GM18502 (cell line): ENCODE results near the gene SARDH.

Experiments
- ATAC-seq: cut with Tn5 transposase; IDR thresholded peaks from one replicate; pipeline ENCODE4 v1.9.1; 2021; ENCODE audit warnings: mild to moderate bottlenecking; ENCODE audit not compliant: unreplicated experiment, poor library complexity

The SARDH gene

DNA sequence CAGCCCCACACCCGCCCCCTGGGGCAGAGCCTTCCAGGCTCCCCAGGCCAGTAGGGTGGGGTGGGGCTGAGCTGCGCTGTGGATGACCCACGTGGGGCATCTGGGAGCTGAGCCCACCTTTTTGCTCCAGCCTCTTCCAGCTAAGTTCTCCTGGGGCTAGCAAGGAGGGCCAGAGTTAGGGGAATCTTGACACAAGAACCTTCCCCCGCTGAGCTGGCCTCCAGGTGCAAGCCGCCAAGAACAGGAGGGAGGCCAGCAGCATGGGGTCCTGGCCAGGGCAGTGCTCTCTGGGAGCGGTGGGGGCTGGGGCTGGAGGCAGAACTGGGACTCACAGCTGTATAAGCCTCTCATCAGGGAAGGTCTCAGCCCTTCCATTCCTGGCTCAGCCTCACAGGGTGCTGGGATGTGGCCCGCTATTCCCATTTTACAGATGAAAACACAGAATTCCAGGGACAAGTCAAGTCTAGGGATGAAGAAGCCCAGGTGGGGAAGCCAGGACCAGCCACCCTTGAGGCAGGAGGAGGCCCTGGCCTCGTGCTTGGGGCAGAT lies 21.5 kb downstream of the SARDH start:
- no peak for ATAC-seq

DNA sequence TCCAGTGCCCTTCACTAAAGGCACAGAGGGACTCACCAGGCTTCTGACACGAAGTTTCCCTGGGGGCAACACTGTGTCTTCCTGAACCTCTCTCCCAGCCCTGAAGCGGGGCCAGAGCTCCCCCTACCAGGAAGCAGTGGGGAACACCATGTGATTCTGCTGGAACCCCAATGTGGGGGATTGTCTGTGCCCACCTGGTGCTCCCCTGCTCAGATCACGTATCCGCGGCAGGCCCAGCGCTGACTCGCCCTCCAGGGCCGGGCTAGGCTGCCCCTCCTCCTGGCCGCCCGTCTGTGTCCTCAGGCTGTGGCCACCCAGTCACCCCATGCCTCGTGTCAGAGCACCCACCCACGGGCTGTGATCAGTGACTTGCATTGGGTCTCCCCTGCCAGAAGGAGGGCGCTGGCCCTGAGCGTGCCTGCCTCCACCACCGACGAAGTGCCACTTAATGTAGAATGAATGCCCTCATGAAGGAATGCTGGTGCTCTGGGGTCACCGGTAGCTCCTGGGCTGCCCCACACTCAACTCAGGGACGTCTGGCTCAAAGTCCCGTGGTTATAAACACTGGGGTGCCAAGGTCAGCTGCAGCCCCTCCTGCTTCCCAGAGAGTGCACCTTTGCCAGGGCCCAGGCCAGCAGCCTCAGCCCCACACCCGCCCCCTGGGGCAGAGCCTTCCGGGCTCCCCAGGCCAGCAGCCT lies 22.1 kb downstream of the SARDH start:
- no peak for ATAC-seq

DNA sequence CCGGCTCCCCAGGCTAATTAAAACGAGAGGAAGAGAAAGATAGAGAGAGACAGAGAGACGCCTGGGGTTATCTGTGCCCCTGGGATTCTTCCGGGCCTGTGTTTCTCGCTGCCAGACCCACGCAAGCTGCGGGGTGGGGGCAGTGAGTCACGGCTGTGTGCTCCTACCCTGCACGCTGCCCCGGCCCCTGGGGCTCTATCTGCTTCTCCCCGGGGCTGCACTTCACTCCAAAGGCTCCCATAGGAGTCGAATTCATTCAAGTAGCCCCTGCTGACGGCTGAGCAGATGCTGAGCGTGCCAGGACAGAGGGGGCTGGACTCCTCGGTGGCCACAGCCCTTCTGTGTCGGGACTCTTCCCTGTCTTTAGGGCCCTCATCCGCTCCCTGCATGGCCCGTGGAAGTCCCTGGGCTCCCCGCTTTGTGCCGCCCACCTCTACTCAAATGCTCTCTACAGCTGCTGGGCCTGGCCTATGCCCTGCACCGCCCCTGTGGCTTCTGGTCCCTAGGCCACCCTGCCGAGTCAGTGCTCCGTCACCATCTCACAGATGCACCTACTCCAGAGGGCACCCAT lies 22.8 kb downstream of the SARDH start:
- no peak for ATAC-seq

DNA sequence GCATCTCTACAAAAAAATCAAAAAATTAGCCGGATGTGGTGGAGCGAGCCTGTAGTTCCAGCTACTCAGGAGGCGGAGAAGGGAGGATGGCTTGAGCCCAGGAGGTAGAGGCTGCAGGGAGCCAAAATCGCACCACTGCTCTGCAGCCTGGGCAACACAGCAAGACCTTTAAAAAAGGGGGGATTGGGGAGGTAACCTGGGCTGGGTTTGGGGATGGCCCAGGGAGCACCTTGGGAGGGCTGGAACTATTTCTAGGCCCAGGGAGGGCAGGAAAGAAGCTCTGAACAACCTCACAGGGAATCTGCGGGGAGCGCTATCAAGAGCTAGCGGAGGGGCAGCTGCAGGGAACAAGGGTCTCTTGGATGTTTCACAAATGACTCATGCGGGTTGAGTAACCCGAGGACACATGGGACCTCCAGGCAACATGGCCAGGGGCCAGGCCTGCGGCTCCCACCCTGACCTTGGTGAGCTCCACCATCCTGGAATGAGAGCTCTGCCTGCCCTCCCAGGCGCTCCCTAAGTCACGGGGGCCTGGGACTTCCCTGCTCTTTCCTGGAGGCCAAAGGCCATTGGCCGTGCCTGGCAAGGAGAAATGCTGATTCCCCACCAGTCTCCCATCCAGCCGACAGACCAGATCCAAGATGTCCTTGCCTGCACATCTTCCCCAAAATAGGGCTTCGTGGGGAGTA lies 23.4 kb downstream of the SARDH start:
- no peak for ATAC-seq

DNA sequence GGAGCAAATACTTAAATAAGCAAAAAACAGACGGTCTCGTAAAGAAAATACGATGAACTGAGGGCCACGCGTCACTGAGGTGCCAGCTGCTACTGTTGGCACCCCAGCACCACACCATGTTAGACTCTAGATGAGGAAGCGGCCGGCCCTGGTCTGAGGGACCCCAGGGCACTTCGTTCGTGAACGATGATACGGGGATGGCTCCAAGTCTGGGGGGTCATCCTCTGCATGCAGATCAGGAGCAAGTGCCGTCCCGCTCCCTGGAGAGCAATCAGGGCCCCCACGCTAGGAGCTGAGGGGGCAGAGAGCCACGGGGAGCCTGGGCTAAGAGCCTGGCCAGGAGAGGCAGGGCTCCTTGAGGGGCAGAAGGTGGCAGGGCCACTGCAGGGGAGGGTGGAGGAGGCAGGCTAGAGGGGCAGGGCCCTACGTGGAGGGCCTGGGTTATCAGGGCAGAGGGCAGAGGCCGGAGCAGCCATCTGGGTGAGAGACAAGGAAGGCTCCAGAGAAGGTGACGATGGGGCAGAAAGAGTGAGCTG lies 24.1 kb downstream of the SARDH start:
- no peak for ATAC-seq

DNA sequence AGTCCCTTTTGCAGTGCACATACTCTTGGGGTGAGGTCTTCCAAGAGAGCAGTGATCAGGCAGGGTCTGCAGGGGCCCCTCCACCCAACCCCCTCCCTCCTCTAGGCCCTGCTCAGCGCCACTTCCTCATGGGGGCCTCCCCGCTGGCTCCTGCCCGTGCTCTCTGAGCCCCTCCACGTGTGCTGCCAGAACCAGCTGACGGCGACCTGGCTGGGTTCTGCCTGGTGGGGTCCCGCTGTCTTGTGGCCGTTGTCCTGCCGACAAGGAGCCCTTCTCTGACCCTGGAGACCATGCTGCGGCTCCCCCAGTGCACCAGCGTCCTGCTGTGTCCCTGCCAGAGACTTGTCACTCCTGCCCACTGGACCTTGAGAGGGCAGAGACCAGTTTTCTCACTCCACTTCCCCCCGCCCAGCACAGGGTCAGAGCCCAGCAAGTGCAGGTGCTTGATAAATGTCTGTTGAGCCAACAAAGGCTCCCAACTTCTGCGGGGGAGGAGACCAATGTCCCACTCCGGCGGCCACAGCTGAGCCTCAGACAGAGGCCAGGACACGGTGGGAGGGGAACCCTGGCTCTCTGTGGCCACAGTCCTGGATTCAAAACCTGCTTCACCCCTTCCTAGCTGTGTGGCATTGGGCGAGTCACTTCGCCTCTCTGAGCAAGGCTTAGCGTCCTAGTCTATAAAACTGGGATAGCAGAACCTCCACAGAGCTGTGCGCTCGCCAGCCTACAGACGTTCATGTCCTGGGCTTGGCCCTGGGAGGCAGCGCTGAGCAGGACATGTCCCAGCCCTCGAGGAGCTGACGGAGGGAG lies 24.8 kb downstream of the SARDH start:
- ATAC-seq = no peak

DNA sequence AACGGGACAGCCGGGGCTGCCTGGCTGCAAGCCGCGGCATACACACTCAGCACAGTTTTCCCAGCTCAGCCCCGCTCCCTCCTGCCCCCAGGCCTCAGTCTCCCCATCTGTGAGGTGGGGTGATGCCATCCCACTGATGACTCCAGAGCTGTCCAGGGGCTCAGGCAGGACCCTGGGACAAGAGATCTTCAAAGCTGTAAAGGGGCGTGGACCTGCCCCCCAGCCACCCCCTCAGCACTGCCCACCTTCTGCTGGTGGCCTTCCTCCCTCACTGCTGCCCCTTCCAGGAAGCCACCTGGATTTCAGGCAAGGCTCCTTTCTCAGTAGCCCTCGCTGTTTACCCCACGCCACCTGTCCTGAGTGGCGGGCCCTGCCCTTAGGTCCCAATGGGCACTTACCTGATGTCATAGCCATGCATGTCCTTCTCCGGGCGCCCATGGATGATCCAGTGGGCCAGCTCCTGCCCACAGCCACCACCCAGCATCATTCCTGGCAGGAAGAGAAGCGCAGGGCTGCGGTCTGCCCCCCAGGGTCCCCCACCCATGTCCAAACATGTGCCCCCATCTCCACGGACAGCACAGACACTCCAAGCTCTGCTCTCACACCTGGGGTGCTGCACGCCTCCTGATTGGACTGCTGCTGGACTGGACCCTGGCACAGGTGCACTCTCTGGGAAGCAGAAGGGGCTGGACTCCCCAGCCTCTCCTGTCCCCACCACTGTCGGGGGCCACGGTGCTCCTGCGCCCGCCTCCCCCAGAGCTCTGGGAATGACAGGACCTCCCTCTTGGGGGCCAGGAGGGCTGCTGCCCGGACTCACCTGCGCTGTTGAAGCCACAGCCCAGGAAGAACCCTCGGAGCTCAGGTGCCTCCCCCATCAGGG lies 25.7 kb downstream of the SARDH start:
- ATAC-seq = no peak

DNA sequence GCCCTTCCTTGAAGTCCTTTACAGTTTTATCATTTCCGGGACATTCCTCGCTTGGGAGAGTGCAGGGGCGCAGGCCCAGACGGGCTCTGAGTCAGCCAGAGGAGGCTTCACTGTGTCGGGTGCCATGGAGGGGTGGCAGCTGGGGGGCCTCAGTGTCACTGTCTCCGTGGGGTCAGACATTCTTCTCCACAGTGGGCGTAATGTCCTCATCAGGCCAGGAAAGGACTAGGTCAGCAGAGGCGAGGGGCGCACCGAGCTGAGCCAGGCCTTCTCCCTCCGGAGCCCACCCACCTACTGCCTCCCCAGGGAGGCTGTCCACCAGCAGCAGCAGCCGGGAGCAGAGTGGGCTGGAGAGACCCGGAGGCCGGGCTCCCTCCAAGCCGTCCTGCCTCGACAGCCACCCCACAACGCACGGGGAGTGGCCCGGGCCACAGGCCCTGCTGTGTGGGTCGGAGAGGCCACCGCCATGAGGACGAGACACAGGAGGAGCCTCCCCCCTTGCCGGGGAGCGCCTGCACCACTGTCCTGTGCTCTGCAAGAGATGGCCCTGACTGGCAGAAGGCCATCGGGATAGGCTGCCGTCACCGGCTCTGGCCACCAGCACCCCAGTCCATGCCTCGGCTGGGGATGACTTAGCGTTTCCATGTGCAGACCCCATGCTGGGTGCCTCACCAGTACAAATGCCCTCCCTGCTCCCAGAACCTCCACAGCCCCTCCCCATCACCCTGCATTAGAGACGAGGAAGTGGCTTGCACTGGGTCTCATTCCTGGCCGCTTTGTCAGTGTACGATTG lies 26.5 kb downstream of the SARDH start:
- no peak for ATAC-seq

DNA sequence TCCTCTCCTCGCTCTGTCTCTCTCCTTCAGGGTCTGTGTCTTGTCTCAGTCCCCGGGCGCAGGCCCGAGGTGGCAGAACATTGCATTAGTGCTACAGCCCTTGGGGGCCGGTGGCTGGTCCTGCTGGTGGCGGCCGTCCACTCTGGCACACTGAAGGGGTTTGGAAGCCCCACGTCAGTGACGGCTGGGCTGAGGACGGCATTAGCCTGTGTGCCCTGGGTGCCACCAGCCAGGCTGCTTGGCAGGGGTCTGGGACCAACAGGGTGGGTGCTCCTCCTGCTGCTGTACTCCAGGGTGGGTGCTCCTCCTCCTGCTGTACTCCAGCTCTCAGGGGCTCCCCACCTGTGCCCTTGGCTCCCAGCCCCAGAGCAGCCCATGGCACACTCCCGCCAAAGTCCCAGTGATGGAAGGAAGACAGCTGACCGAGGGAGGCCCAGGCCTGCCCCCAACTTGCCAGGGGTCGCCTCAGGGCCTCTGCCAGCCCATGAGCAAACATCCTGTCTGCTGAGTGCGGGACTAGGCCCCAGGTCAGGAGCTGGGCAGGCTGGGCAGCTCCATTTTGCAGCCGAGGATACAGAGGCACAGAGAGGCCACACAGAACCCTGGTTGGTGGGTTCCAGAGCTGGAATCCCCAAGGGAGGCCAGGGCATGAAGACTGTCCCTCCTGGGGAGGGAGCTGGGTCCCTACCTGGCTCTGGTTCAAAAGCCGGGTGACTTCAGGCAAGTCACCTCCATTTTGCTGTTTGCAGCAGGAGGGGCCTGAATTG lies 27.3 kb downstream of the SARDH start:
- ATAC-seq = no peak

DNA sequence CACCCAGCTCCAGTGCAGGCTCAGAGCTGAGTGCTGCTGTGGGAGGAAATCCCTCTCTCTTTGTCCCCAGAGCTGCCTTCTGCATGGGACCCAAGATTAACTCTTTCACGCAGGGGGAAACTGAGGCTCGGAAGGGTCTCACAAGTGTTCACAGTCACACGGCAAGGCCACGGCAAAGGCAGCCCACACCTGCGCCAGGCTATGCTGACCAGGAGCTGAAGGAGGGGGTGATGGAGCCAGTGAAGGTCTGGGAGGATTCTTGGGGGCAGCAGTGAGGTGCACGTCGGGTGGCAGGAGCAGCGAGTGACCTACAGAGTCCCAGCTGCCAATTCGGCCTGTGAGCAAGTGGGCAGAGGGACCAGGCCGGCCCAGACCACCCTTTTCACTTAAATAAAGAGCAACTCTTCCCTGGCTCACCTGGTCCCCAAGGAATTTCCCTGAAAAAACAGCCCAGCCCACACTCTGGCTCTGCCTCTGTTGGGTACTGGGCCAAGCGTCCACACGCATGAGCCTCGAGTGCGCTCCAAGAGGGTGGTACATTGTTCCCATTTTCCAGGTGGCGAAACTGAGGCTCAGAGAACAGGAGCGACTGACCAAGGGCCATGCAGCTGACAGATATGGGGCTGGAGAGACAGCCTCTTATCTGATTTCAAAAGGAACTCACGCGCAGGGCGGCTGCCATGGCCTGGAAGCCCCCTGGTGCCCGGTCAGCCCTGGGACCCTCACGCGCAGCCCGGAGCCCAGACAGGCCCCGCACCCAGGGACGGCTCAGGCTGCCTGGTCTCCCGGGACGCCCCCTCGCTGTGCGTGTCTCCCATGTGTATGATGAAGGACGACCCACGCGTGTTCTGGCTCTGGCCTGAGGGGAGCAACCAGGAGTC lies 28.2 kb downstream of the SARDH start:
- ATAC-seq = no peak

DNA sequence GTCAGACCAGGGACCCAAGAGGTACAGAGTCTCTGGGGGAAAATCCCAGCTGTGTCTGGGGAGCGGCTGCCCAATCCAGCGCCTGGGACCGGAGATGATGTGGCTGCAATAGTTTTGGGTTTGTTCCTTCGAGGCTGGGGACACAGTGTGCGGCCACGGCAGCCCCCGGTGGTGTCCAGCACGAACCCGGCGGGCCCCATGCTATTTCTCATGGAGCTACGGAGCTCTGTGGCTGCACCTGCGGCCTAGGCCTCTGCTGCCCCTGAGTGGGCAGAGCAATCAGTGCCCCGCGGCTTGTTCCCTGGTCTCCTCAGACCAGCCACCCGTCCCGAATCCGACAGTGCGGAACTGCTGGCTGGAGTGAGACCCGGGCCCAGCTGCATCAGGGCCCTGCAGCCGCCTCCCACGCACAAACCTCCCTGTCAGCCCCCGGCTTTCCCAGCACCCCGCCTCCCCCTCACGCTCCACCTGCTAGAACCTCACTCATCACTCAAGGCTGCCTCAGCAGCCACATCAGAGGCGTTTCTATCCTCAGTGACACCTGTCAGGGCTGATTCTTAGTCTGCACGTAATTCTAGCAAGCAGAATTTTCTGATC lies 29.0 kb downstream of the SARDH start:
- no peak for ATAC-seq

DNA sequence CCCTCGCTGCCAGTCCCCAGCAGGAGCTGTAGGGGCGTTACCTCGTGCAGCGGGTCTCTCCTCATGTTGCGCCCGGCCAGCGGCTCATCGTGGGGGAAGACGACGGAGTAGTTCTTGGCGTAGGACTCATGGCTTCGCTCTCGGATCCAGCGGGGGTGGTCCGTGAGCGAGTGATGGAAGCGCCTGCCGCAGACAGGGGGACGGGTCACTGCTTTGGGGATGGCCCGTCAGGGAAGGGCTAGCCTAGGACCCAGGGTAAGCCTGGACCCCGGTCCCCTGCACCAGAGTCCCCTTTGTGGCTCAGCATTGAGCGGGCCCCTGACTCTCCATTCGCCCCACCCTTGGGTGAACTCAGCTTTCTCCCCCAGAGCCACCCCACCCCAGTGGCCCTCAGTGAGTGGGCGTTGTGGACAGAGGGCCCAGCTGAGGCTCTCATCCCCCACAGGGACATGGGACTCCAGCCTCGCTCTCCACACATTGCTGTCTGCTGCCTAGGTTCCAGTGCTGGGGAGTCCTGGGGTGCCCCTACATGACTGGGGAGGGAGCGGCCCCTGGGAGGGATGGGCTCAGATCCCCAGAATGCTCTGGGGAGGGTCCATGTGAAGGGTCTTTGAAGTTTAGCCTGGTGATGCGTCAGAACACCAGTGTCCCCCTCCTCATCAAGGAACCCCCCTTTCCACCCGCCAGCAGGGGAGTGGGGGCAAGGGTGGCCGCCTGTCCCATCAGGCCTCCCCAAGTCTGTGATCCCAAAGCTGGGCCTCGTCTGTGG lies 29.7 kb downstream of the SARDH start:
- no peak for ATAC-seq

DNA sequence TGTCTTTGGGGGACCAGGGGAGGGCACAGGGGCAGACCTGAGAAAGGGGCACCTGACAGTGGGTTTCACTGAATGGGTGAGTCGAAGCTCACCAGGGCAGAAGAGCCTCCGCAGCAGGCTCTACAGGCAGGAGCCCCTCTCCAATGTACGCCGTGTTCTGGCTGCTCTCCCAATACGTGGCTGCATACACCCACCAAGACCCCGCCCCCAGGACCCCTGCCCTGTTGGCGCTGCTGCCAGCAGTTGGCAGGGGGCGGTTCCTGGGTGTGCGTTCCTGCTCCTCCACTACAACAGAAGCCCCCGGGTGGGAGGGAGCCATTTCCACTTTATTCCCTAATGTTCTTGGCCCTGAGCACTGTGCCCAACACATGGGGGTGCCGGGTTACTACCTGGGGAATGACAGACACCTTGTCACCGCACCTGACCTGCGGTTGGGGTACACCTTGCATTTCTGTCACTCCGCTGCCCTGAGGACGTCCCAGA lies 30.3 kb downstream of the SARDH start:
- ATAC-seq = no peak

DNA sequence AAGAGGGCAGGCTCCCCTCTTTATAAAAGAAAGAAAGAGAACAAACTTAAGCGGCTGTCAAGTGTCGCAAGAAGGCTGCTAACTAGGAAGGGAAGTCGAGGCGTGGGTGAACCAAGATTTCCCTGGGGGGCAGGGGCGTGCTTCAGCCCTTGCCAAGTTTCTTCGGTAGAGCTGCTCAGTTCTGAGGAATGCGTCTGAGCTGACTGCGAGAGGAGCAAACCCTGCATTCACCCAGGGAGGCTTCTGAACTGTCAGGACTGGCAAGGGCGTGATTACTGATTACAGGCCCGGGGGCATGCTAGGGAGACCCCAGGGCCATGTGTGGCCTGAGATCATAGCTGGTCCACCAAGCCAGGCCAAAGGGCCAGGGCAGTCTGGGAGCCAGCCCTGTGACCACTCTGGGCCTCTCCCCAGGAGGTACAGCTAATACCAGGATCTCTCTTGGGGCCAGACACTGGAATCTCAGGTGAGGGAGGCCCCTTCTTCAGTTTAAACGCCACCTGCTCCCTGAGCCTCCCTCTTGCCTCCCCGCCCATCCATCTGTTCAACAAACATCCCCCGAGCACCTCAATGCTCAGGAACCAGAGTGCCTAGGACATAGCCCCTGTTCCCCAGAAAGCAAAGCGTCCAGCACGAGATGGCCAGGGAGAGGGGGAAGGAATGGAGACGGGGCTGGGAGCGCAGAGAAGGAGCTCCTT lies 30.9 kb downstream of the SARDH start:
- ATAC-seq = no peak
